GM23338 (cell line): ENCODE data around the gene BGLAP. TPM values are rescaled to one million over a fixed set of nuclear protein-coding genes. Genes with fewer than 3 reads are reported as not detected.

Source experiments
- ATAC-seq: fragments of 200-7000 bp; cut with Tn5 transposase; 3 replicates; pipeline ENCODE4 v1.9.1; 2020
- DNase-seq: peaks from one replicate; pipeline ENCODE4 v3.0.0-alpha.2; 2015; ENCODE audit warnings: low spot score
- H2AFZ ChIP-seq: fragments of 200-600 bp; sonication (generic); 2 replicates; pipeline ENCODE4 v1.8.0; 2016; ENCODE audit warnings: antibody characterized with exemption, mild to moderate bottlenecking, moderate library complexity
- H3F3A ChIP-seq: fragments of 200-600 bp; sonication (generic); replicated peaks from 2 replicates; pipeline ENCODE4 v1.8.0; 2017; ENCODE audit warnings: antibody characterized with exemption, mixed run types, low read depth
- H3K27ac ChIP-seq: fragments of 200-600 bp; sonication (generic); 2 replicates; pipeline ENCODE4 v1.6.1; 2016; ENCODE audit warnings: low read depth
- H3K27me3 ChIP-seq: fragments of 200-600 bp; sonication (generic); 2 replicates; pipeline ENCODE4 v1.8.0; 2016; ENCODE audit warnings: mild to moderate bottlenecking, mixed run types, moderate library complexity; ENCODE audit not compliant: insufficient read depth
- H3K36me3 ChIP-seq: fragments of 200-600 bp; sonication (generic); 2 replicates; pipeline ENCODE4 v1.8.0; 2016; ENCODE audit warnings: mild to moderate bottlenecking; ENCODE audit not compliant: insufficient read depth
- H3K4me1 ChIP-seq: fragments of 200-600 bp; sonication (generic); 2 replicates; pipeline ENCODE4 v1.8.0; 2016; ENCODE audit warnings: mild to moderate bottlenecking, moderate library complexity; ENCODE audit not compliant: insufficient read depth
- H3K4me2 ChIP-seq: fragments of 200-600 bp; sonication (generic); 2 replicates; pipeline ENCODE4 v1.7.1; 2017; ENCODE audit warnings: mixed run types
- H3K4me3 ChIP-seq: fragments of 200-600 bp; sonication (generic); 2 replicates; pipeline ENCODE4 v1.6.1; 2016; ENCODE audit warnings: mixed run types
- H3K79me2 ChIP-seq: fragments of 200-600 bp; sonication (generic); replicated peaks from 2 replicates; pipeline ENCODE4 v1.8.0; 2017; ENCODE audit warnings: mild to moderate bottlenecking; ENCODE audit not compliant: insufficient read depth
- H3K9me2 ChIP-seq: fragments of 200-600 bp; sonication (generic); 2 replicates; pipeline ENCODE4 v1.8.0; 2017; ENCODE audit not compliant: insufficient read depth
- H4K20me1 ChIP-seq: fragments of 200-600 bp; sonication (generic); replicated peaks from 2 replicates; pipeline ENCODE4 v1.8.0; 2017; ENCODE audit warnings: mild to moderate bottlenecking; ENCODE audit not compliant: insufficient read depth
- H3K27ac Mint-ChIP-seq: 2 replicates; pipeline ENCODE4 v1.8.0; 2020; ENCODE audit warnings: inconsistent platforms, mild to moderate bottlenecking, moderate library complexity, mixed read lengths
- H3K27me3 Mint-ChIP-seq: 3 replicates; pipeline ENCODE4 v1.8.0; 2022; ENCODE audit warnings: low read depth, mild to moderate bottlenecking, moderate library complexity, mixed read lengths, inconsistent platforms; ENCODE audit not compliant: insufficient read depth, poor library complexity
- H3K36me3 Mint-ChIP-seq: 3 replicates; pipeline ENCODE4 v1.8.0; 2021; ENCODE audit warnings: low read depth, mild to moderate bottlenecking, inconsistent platforms, moderate library complexity, mixed read lengths
- H3K4me1 Mint-ChIP-seq: 3 replicates; pipeline ENCODE4 v1.8.0; 2020; ENCODE audit warnings: mild to moderate bottlenecking, inconsistent platforms, mixed read lengths
- H3K4me3 Mint-ChIP-seq: 3 replicates; pipeline ENCODE4 v1.8.0; 2021; ENCODE audit warnings: moderate library complexity, mild to moderate bottlenecking, inconsistent platforms, mixed read lengths
- H3K9me3 Mint-ChIP-seq: 3 replicates; pipeline ENCODE4 v1.8.0; 2020; ENCODE audit warnings: moderate library complexity, mild to moderate bottlenecking, inconsistent platforms, mixed read lengths
- CREB1 ChIP-seq: fragments of 250-450 bp; sonication (Bioruptor Pico); IDR thresholded peaks from 2 replicates; pipeline ENCODE4 v1.5.0; 2020; ENCODE audit warnings: low read depth, mild to moderate bottlenecking, moderate library complexity
- CTCF ChIP-seq, 2 experiments: fragments of 200-600 bp in 1 of 2; sonication (generic) in 1 of 2; conservative IDR thresholded peaks; 2 replicates each; pipeline versions ENCODE4 v1.5.1 to v1.6.1; 2016 to 2017; ENCODE audit warnings: antibody characterized with exemption in 2 of 2, low read depth in 2 of 2, mild to moderate bottlenecking in 2 of 2, moderate library complexity in 1 of 2
- ETS1 ChIP-seq: IDR thresholded peaks from 2 replicates; pipeline ENCODE4 v1.6.1; 2016; ENCODE audit warnings: antibody characterized with exemption
- EZH2 ChIP-seq: fragments of 200-600 bp; sonication (generic); IDR thresholded peaks from one replicate; pipeline ENCODE4 v1.8.0; 2017; ENCODE audit warnings: antibody characterized with exemption, mild to moderate bottlenecking, low read depth; ENCODE audit not compliant: unreplicated experiment
- JUNB ChIP-seq: IDR thresholded peaks from one replicate; pipeline ENCODE4 v1.6.1; 2016; ENCODE audit warnings: antibody characterized with exemption; ENCODE audit not compliant: unreplicated experiment
- NANOG ChIP-seq: IDR thresholded peaks from 2 replicates; pipeline ENCODE4 v1.6.1; 2016; ENCODE audit warnings: antibody characterized with exemption, borderline replicate concordance
- STAT1 ChIP-seq: IDR thresholded peaks from one replicate; pipeline ENCODE4 v1.6.1; 2016; ENCODE audit warnings: antibody characterized with exemption; ENCODE audit not compliant: unreplicated experiment
- ZNF114 ChIP-seq: fragments of 250-450 bp; sonication (Bioruptor Pico); IDR thresholded peaks from 2 replicates; pipeline ENCODE4 v1.5.0; 2020; ENCODE audit warnings: mild to moderate bottlenecking, moderate library complexity
- ZNF331 ChIP-seq: fragments of 250-450 bp; sonication (Bioruptor Pico); IDR thresholded peaks from 2 replicates; pipeline ENCODE4 v1.5.0; 2020; ENCODE audit warnings: low read depth, mild to moderate bottlenecking, moderate library complexity
- ZNF462 ChIP-seq: fragments of 250-450 bp; sonication (Bioruptor Pico); IDR thresholded peaks from 2 replicates; pipeline ENCODE4 v1.5.0; 2020; ENCODE audit warnings: mild to moderate bottlenecking, moderate library complexity
- polyA plus RNA-seq: library from polyadenylated mRNA; unstranded; fragments of >200 nt; fragmentation: Nextera tagmentation; extraction: Ambion mirVana; gene quantifications from 2 replicates; pipeline ENCODE4 v1.2.1, GENCODE V29; 2016
- total RNA-seq: library from RNA; depleted of rRNA; stranded (reverse); fragments of >200 nt; shearing (Covaris generic); gene quantifications from 2 replicates; pipeline ENCODE4 v1.2.3, GENCODE V29; 2014

The BGLAP gene
- total and polyA plus RNA-seq, 2 experiments from 2014 or later, result 0.36 to 0.42 TPM

- Histone ChIP-seq H3K36me3 (peaks cover 7% of the 10 kb centered on the region; the same call in 1 of the 2 replicates), H3K9me2 (no peaks in the 10 kb centered on the region), H3K4me2 (no peak overlapping the region), H3K27ac (no peak overlapping the region), H3K79me2 (no peaks in the 10 kb centered on the region), H2AFZ (no peak overlapping the region), H3F3A (peaks cover 5% of the 10 kb centered on the region; the same call in 1 of the 2 replicates), H3K27me3 (no peaks in the 10 kb centered on the region), H3K4me3 (no peak overlapping the region), H3K4me1 (peaks cover 16% of the 10 kb centered on the region), H4K20me1 (no peaks in the 10 kb centered on the region)
- Mint-ChIP-seq H3K4me1 (peaks cover 14% of the 10 kb centered on the region), H3K27me3 (peaks cover 19% of the 10 kb centered on the region), H3K27ac (no peak overlapping the region), H3K36me3 (peaks cover 34% of the 10 kb centered on the region), H3K4me3 (no peak overlapping the region), H3K9me3 (no peaks in the 10 kb centered on the region)
- DNase-seq (no peak), ATAC-seq (no peak)
- no peak for TF ChIP-seq NANOG
- TF ChIP-seq CREB1 (CRISPR knock-in tag), result no peak
- no peak for TF ChIP-seq EZH2
- no peak for TF ChIP-seq ZNF114 (CRISPR knock-in tag)
- no peak for TF ChIP-seq CTCF (conservative IDR thresholded peaks at IDR 0.05; ENCODE audit: low read depth in 2 of 2)
Measured at GRCh38 chr1:156241311-156241811, 623 bp upstream of the BGLAP start.

- Mint-ChIP-seq H3K4me1 (peaks cover 21% of the 10 kb centered on the region), H3K4me3 (no peak overlapping the region), H3K27ac (no peak overlapping the region), H3K36me3 (peaks cover 24% of the 10 kb centered on the region), H3K9me3 (no peaks in the 10 kb centered on the region), H3K27me3 (peaks cover 21% of the 10 kb centered on the region)
- Histone ChIP-seq H3K9me2 (no peaks in the 10 kb centered on the region), H2AFZ (no peak overlapping the region), H3F3A (peaks cover 13% of the 10 kb centered on the region; the same call in 1 of the 2 replicates), H3K36me3 (no peaks in the 10 kb centered on the region), H4K20me1 (no peaks in the 10 kb centered on the region), H3K4me3 (no peak overlapping the region), H3K79me2 (no peaks in the 10 kb centered on the region), H3K27me3 (no peaks in the 10 kb centered on the region), H3K4me1 (peaks cover 22% of the 10 kb centered on the region), H3K27ac (no peak overlapping the region; the same call in 1 of the 2 replicates), H3K4me2 (no peak overlapping the region)
- ATAC-seq (no peak), DNase-seq (no peak)
- no peak for TF ChIP-seq STAT1
- no peak for TF ChIP-seq JUNB
- no peak for TF ChIP-seq ZNF462 (CRISPR knock-in tag)
- TF ChIP-seq ETS1, result no peak
- TF ChIP-seq CTCF (conservative IDR thresholded peaks at IDR 0.05; ENCODE audit: low read depth in 2 of 2), result no peak
- TF ChIP-seq ZNF331 (CRISPR knock-in tag), result no peak
- TF ChIP-seq ZNF114 (CRISPR knock-in tag), result no peak
Measured at GRCh38 chr1:156242738-156243137, 754 bp downstream of the BGLAP start.
